ENCODE data around the gene HMGN4.

The HMGN4 gene

GRCh38 chr6:26594730-26595632 is 56.8 kb downstream of the HMGN4 start:
- no peak for TF ChIP-seq CTCF (conservative IDR thresholded peaks at IDR 0.05)
- H3K27ac ChIP-seq: peak overlapping the region; percentile 86

GRCh38 chr6:26595669-26596269 is 57.6 kb downstream of the HMGN4 start:
- TF ChIP-seq CTCF (conservative IDR thresholded peaks at IDR 0.05): peak; percentile 98
- H3K27ac ChIP-seq: peak overlapping the region; percentile 86

Data from VCaP (cell line).